ENCODE data around the gene CTTN. TPM values are rescaled to one million over a fixed set of nuclear protein-coding genes. Genes with fewer than 3 reads are reported as not detected.
"Not testable (repeated sequence)": the region's sequence is repeated elsewhere in the genome, so short reads cannot be mapped to it uniquely, and the experiment has no call there.

Gene CTTN
- total RNA-seq, 1 donor from 2014 or later = 56.7 TPM

GRCh38 chr11:70408326-70408725 lies 10.0 kb downstream of the CTTN start:
- H3K9me3 Mint-ChIP-seq; DNase-seq; H3K27ac Mint-ChIP-seq; intact Hi-C loops (cut with micrococcal nuclease); H3K4me1 Mint-ChIP-seq; H3K4me3 Mint-ChIP-seq: not testable (repeated sequence)
- Mint-ChIP-seq H3K27me3 (peaks cover 21% of the 10 kb centered on the region), H3K36me3 (ENCODE audit: low read depth) (peaks cover 18% of the 10 kb centered on the region)

GRCh38 chr11:70409437-70409836 lies 11.1 kb downstream of the CTTN start:
- peaks cover 8% of the 10 kb centered on the region for H3K4me1 Mint-ChIP-seq
- intact Hi-C loops (cut with micrococcal nuclease) = no loop called here
- peaks cover 18% of the 10 kb centered on the region for H3K36me3 Mint-ChIP-seq (ENCODE audit: low read depth)
- no peak overlapping the region for H3K27ac Mint-ChIP-seq
- H3K9me3 Mint-ChIP-seq = no peaks in the 10 kb centered on the region
- DNase-seq = no peak
- H3K27me3 Mint-ChIP-seq = peaks cover 15% of the 10 kb centered on the region
- H3K4me3 Mint-ChIP-seq = no peak overlapping the region

GRCh38 chr11:70409871-70410270 lies 11.5 kb downstream of the CTTN start:
- peaks cover 18% of the 10 kb centered on the region for H3K36me3 Mint-ChIP-seq (ENCODE audit: low read depth)
- no peak for DNase-seq
- H3K4me3 Mint-ChIP-seq = no peak overlapping the region
- H3K9me3 Mint-ChIP-seq = no peaks in the 10 kb centered on the region
- peaks cover 8% of the 10 kb centered on the region for H3K4me1 Mint-ChIP-seq
- peaks cover 15% of the 10 kb centered on the region for H3K27me3 Mint-ChIP-seq
- intact Hi-C loops (cut with micrococcal nuclease) = no loop called here
- no peak overlapping the region for H3K27ac Mint-ChIP-seq

- no peak for DNase-seq
- Mint-ChIP-seq H3K4me3 (no peak overlapping the region), H3K9me3 (no peaks in the 10 kb centered on the region), H3K4me1 (peaks cover 8% of the 10 kb centered on the region), H3K27ac (no peak overlapping the region), H3K27me3 (peaks cover 10% of the 10 kb centered on the region), H3K36me3 (ENCODE audit: low read depth) (peaks cover 18% of the 10 kb centered on the region)
- intact Hi-C loops (cut with micrococcal nuclease) = no loop called here
Measured at GRCh38 chr11:70410276-70411205, 12.2 kb downstream of the CTTN start.

- intact Hi-C loops (cut with micrococcal nuclease) = no loop called here
- H3K27me3 Mint-ChIP-seq = peaks cover 13% of the 10 kb centered on the region
- H3K36me3 Mint-ChIP-seq (ENCODE audit: low read depth) = peaks cover 21% of the 10 kb centered on the region
- peaks cover 8% of the 10 kb centered on the region for H3K4me1 Mint-ChIP-seq
- DNase-seq = no peak
- no peaks in the 10 kb centered on the region for H3K9me3 Mint-ChIP-seq
- no peak overlapping the region for H3K4me3 Mint-ChIP-seq
- no peak overlapping the region for H3K27ac Mint-ChIP-seq
Measured at GRCh38 chr11:70411713-70412452, 13.6 kb downstream of the CTTN start.

- intact Hi-C loops (cut with micrococcal nuclease) = no loop called here
- no peak for DNase-seq
- Mint-ChIP-seq H3K27ac (no peak overlapping the region), H3K27me3 (peaks cover 13% of the 10 kb centered on the region), H3K36me3 (ENCODE audit: low read depth) (peaks cover 17% of the 10 kb centered on the region), H3K9me3 (no peaks in the 10 kb centered on the region), H3K4me3 (no peak overlapping the region), H3K4me1 (peaks cover 4% of the 10 kb centered on the region)
Measured at GRCh38 chr11:70413151-70413550, 14.8 kb downstream of the CTTN start.

- no peaks in the 10 kb centered on the region for H3K9me3 Mint-ChIP-seq
- H3K27me3 Mint-ChIP-seq = peaks cover 10% of the 10 kb centered on the region
Measured at GRCh38 chr11:70414341-70415100, 16.2 kb downstream of the CTTN start.

GRCh38 chr11:70415191-70415590 lies 16.9 kb downstream of the CTTN start:
- no peaks in the 10 kb centered on the region for H3K9me3 Mint-ChIP-seq
- peaks cover 6% of the 10 kb centered on the region for H3K27me3 Mint-ChIP-seq
- no peak for DNase-seq
- intact Hi-C loops (cut with micrococcal nuclease) = no loop called here
- no peak overlapping the region for H3K4me3 Mint-ChIP-seq
- no peaks in the 10 kb centered on the region for H3K4me1 Mint-ChIP-seq
- no peak overlapping the region for H3K27ac Mint-ChIP-seq
- peaks cover 10% of the 10 kb centered on the region for H3K36me3 Mint-ChIP-seq (ENCODE audit: low read depth)

More at GRCh38 chr11:70414341-70415100, 16.2 kb downstream of the CTTN start:
- Mint-ChIP-seq H3K4me1 (no peaks in the 10 kb centered on the region), H3K36me3 (ENCODE audit: low read depth) (peaks cover 10% of the 10 kb centered on the region), H3K27ac (no peak overlapping the region), H3K4me3 (no peak overlapping the region)
- intact Hi-C loops (cut with micrococcal nuclease) = no loop called here
- DNase-seq = no peak

GRCh38 chr11:70415642-70416395 lies 17.5 kb downstream of the CTTN start:
- no peaks in the 10 kb centered on the region for H3K4me1 Mint-ChIP-seq
- no peaks in the 10 kb centered on the region for H3K9me3 Mint-ChIP-seq
- intact Hi-C loops (cut with micrococcal nuclease) = no loop called here
- DNase-seq = no peak
- H3K27me3 Mint-ChIP-seq = peaks cover 3% of the 10 kb centered on the region
- H3K36me3 Mint-ChIP-seq (ENCODE audit: low read depth) = peaks cover 5% of the 10 kb centered on the region
- no peak overlapping the region for H3K4me3 Mint-ChIP-seq
- H3K27ac Mint-ChIP-seq = no peak overlapping the region

GRCh38 chr11:70416881-70417280 lies 18.6 kb downstream of the CTTN start:
- Mint-ChIP-seq H3K9me3 (no peaks in the 10 kb centered on the region), H3K4me3 (no peak overlapping the region), H3K27me3 (peaks cover 3% of the 10 kb centered on the region), H3K36me3 (ENCODE audit: low read depth) (peaks cover 4% of the 10 kb centered on the region), H3K4me1 (no peaks in the 10 kb centered on the region), H3K27ac (no peak overlapping the region)
- no peak for DNase-seq
- intact Hi-C loops (cut with micrococcal nuclease) = no loop called here

GRCh38 chr11:70418130-70418529 lies 19.8 kb downstream of the CTTN start:
- no peaks in the 10 kb centered on the region for H3K4me1 Mint-ChIP-seq
- intact Hi-C loops (cut with micrococcal nuclease) = no loop called here
- no peak overlapping the region for H3K27ac Mint-ChIP-seq
- H3K36me3 Mint-ChIP-seq (ENCODE audit: low read depth) = peaks cover 4% of the 10 kb centered on the region
- peaks cover 3% of the 10 kb centered on the region for H3K27me3 Mint-ChIP-seq
- no peak for DNase-seq
- H3K9me3 Mint-ChIP-seq = no peaks in the 10 kb centered on the region
- no peak overlapping the region for H3K4me3 Mint-ChIP-seq

- intact Hi-C loops (cut with micrococcal nuclease) = no loop called here
- Mint-ChIP-seq H3K36me3 (ENCODE audit: low read depth) (peaks cover 3% of the 10 kb centered on the region), H3K9me3 (no peaks in the 10 kb centered on the region), H3K4me3 (no peak overlapping the region), H3K27ac (no peak overlapping the region), H3K27me3 (peaks cover 3% of the 10 kb centered on the region), H3K4me1 (peaks cover 7% of the 10 kb centered on the region)
- no peak for DNase-seq
Measured at GRCh38 chr11:70419307-70420007, 21.1 kb downstream of the CTTN start.

- Mint-ChIP-seq H3K27me3 (peaks cover 3% of the 10 kb centered on the region), H3K36me3 (ENCODE audit: low read depth) (peaks cover 3% of the 10 kb centered on the region), H3K27ac (no peak overlapping the region), H3K4me1 (peaks cover 7% of the 10 kb centered on the region), H3K9me3 (no peaks in the 10 kb centered on the region), H3K4me3 (no peak overlapping the region)
- intact Hi-C loops (cut with micrococcal nuclease) = no loop called here
- no peak for DNase-seq
Measured at GRCh38 chr11:70420008-70420464, 21.7 kb downstream of the CTTN start.

Measured in activated CD4-positive, alpha-beta T cell treated with anti-CD3 and anti-CD28 coated beads, Interleukin-2, amount 10 ng/mL, durations not matched to agents 24 days and 14 days (primary cell).